Measurements from ENCODE around the gene DUSP7. TPM values are rescaled to one million over a fixed set of nuclear protein-coding genes. Genes with fewer than 3 reads are reported as not detected.

The DUSP7 gene
- polyA plus RNA-seq, 3 donors: 2.8 to 36.8 (median 3.9) TPM

- 98% methylated on average over 4 of the region's 11 CpGs for WGBS (ENCODE audit: insufficient coverage)
- no peak for TF ChIP-seq CTCF (IDR thresholded peaks at IDR 0.05)
- peaks cover 0 to 3% (median 3%) of the 10 kb centered on the region in 3 donors for H3K27me3 Mint-ChIP-seq (ENCODE audit: low read depth in 3 of 3)
Observed at GRCh38 chr3:52030714-52031310, 25.6 kb downstream of the DUSP7 start.

GRCh38 chr3:52029535-52029934 lies 26.8 kb downstream of the DUSP7 start:
- Histone ChIP-seq H4K20me1 (ENCODE audit: insufficient read depth, low read length) (no peaks in the 10 kb centered on the region), H3K4me2 (replicated peaks; ENCODE audit: extremely low read depth, low read length, poor library complexity, severe bottlenecking) (no peak overlapping the region), H3K9ac (ENCODE audit: insufficient read depth, low read length, poor library complexity, severe bottlenecking) (no peak overlapping the region), H3K36me3 (replicated peaks in 1 of 2; ENCODE audit: control insufficient read depth in 1 of 2, insufficient read depth in 2 of 2, low read length in 2 of 2) (no peaks in the 10 kb centered on the region), H3K4me3 (replicated peaks in 1 of 3; ENCODE audit: low read depth in 2 of 3, low read length in 3 of 3) (no peak overlapping the region), H2AFZ (ENCODE audit: insufficient read depth, low read depth, low read length, poor library complexity, severe bottlenecking) (no peak overlapping the region), H3K4me1 (ENCODE audit: control insufficient read depth in 1 of 2, insufficient read depth in 2 of 2, low read length in 2 of 2) (no peaks in the 10 kb centered on the region), H3K79me2 (ENCODE audit: insufficient read depth, low read length) (no peaks in the 10 kb centered on the region), H3K27ac (ENCODE audit: low read depth in 1 of 2, low read length in 2 of 2) (no peak overlapping the region), H3K9me3 (replicated peaks in 1 of 2; ENCODE audit: control insufficient read depth in 1 of 2, insufficient read depth in 1 of 2, low read length in 2 of 2) (no peaks in the 10 kb centered on the region), H3K27me3 (ENCODE audit: control insufficient read depth in 2 of 2, insufficient read depth in 2 of 2, low read length in 2 of 2) (no peaks in the 10 kb centered on the region)
- WGBS (ENCODE audit: insufficient coverage): 89% methylated on average over 10 of the region's 10 CpGs
- intact Hi-C loops (cut with micrococcal nuclease): no loop called here
- no peak for TF ChIP-seq CTCF (IDR thresholded peaks at IDR 0.05)
- H3K36me3 Mint-ChIP-seq: no peaks in the 10 kb centered on the region
- no peaks in the 10 kb centered on the region for H3K4me1 Mint-ChIP-seq
- H3K27me3 Mint-ChIP-seq (ENCODE audit: low read depth in 3 of 3): peaks cover 0 to 4% (median 1%) of the 10 kb centered on the region in 3 donors
- DNase-seq: no peak
- no peak overlapping the region for H3K27ac Mint-ChIP-seq
- H3K4me3 Mint-ChIP-seq: no peak overlapping the region
- no peaks in the 10 kb centered on the region for H3K9me3 Mint-ChIP-seq

More at GRCh38 chr3:52030714-52031310, 25.6 kb downstream of the DUSP7 start:
- no peak overlapping the region for H3K4me3 Mint-ChIP-seq
- H3K4me3 ChIP-seq (replicated peaks in 1 of 3; ENCODE audit: low read depth in 2 of 3, low read length in 3 of 3): no peak overlapping the region
- H3K27ac ChIP-seq (ENCODE audit: low read depth in 1 of 2, low read length in 2 of 2): no peak overlapping the region
- no peak overlapping the region for H3K27ac Mint-ChIP-seq
- no peak overlapping the region for H2AFZ ChIP-seq (ENCODE audit: insufficient read depth, low read depth, low read length, poor library complexity, severe bottlenecking)
- H3K9me3 Mint-ChIP-seq: no peaks in the 10 kb centered on the region
- no peaks in the 10 kb centered on the region for H3K36me3 ChIP-seq (replicated peaks in 1 of 2; ENCODE audit: control insufficient read depth in 1 of 2, insufficient read depth in 2 of 2, low read length in 2 of 2)
- intact Hi-C loops (cut with micrococcal nuclease): no loop called here
- no peaks in the 10 kb centered on the region for H3K27me3 ChIP-seq (ENCODE audit: control insufficient read depth in 2 of 2, insufficient read depth in 2 of 2, low read length in 2 of 2)
- no peaks in the 10 kb centered on the region for H3K4me1 Mint-ChIP-seq
- DNase-seq: no peak
- H3K9me3 ChIP-seq (replicated peaks in 1 of 2; ENCODE audit: control insufficient read depth in 1 of 2, insufficient read depth in 1 of 2, low read length in 2 of 2): no peaks in the 10 kb centered on the region
- H3K36me3 Mint-ChIP-seq: no peaks in the 10 kb centered on the region
- H3K4me1 ChIP-seq (ENCODE audit: control insufficient read depth in 1 of 2, insufficient read depth in 2 of 2, low read length in 2 of 2): no peaks in the 10 kb centered on the region
- H3K79me2 ChIP-seq (ENCODE audit: insufficient read depth, low read length): no peaks in the 10 kb centered on the region
- no peaks in the 10 kb centered on the region for H4K20me1 ChIP-seq (ENCODE audit: insufficient read depth, low read length)
- H3K4me2 ChIP-seq (replicated peaks; ENCODE audit: extremely low read depth, low read length, poor library complexity, severe bottlenecking): no peak overlapping the region
- H3K9ac ChIP-seq (ENCODE audit: insufficient read depth, low read length, poor library complexity, severe bottlenecking): no peak overlapping the region
